ENCODE results near the gene MSI2. TPM values are rescaled to one million over a fixed set of nuclear protein-coding genes. Genes with fewer than 3 reads are reported as not detected.
"Not testable (repeated sequence)": the region's sequence is repeated elsewhere in the genome, so short reads cannot be mapped to it uniquely, and the experiment has no call there.

The MSI2 gene
- total RNA-seq, 1 experiment from 2014 or later = 29.5 TPM

DNA sequence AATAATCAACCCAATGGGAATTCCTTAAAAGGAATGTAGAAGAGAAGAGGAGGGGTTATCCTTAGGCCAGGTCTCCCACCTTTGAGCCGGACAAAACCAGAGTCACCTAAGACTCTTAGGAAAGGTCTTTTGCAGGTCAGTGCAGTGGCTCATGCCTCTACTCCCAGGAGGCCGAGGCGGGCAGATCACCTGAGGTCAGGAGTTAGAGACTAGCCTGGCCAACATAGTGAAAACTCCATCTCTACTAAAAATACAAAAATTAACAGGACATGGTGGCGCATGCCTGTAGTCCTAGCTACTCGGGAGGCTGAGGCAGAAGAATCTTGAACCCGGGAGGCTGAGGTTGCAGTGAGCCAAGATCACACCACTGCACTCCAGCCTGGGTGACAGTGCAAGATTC is 365.5 kb downstream of the MSI2 start:
- DNase-seq (ENCODE audit: extremely low read depth, low read depth) = not testable (repeated sequence)

DNA sequence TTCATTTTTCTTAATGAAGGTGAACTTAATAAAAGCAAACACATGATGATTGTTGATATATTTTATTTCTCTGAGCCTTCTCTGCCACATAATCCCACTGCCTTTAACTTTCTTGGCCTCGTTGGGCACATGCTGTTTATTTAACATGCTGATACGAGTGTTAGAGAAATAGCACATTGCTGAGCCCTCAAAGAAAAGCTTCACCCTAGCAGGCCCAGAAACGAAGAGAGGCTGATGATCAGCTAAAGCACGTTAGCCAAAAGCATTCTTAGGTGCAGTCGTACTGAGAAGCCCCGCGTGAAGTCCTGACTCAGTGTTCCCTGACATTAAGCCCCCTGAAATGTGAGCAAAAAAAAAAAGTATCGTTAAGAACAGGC is 366.0 kb downstream of the MSI2 start:
- no peak for DNase-seq (ENCODE audit: extremely low read depth, low read depth)

DNA sequence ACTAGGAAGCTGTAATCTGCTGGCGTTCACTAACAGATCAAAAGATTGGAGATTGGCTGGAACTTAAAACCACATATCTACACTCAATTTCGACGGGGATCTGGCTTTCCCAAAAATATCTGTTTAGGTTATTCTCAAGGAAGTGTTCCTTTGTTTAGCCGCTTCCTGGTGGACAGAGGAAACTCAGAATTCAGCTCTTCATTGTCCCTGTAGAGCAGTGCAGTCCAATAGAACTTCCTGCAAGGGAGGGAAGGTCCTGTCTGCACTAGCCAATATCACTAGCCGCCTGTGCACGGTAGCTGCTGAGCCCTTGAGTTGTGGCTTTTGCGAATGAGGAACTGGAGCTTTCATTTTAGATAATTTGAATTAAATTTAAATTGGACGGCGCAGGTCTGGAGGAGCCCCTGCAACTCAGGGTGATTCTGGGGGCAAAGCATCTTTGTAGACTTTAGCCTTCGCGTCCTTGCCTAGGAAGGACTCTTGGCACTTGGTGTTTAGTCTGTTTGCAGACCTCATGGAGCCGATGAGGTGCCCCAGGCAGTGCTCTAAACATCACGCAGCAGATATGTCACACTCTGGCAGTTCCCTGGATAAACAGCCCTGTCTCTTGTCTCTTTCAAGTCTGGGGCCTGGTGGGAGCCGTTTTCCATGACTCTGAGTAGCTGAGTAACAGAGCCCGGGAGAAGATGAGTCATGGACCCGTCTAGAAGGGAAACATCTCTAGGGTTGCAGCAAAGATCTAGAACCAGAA is 366.5 kb downstream of the MSI2 start:
- no peak for DNase-seq (ENCODE audit: extremely low read depth, low read depth)

DNA sequence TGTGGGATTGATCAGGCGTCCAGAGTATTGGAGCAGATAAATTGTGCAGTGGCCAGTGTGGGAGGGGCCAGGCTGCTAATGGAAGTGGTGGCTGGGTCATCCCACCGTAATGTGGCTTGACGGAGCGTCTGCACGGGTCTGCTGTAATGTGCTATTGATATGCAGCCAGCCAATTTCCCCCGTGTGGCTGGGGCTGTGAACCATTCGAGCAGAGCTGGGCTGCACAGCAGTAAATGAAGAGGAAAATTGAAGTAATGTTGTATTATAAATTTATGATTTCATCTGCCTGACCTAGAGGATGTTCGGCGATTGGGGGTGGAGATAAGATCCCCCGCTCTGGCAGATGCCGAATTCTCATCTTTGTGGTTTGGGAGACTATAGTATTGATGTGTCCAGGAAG is 367.3 kb downstream of the MSI2 start:
- no peak for DNase-seq (ENCODE audit: extremely low read depth, low read depth)

DNA sequence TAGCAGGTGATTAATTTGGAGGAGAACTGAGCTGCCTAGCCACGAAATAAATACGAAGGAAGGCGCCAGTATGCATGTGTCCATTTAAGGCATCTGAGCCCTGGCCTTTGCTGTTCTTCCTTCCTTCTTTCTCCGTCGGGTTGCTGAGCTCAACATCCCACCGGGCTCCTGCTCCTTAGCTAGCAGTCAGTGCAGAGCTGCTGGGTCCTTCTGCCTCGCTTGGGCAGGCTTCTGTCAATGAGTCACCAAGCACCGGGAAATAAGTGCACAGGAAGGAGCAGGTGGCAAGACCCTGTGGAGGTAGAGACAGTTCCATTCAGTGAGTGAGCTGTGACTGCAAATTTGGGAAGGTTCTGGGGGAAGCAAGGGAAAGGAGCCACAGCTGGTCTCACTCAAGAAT is 368.1 kb downstream of the MSI2 start:
- no peak for DNase-seq (ENCODE audit: extremely low read depth, low read depth)

DNA sequence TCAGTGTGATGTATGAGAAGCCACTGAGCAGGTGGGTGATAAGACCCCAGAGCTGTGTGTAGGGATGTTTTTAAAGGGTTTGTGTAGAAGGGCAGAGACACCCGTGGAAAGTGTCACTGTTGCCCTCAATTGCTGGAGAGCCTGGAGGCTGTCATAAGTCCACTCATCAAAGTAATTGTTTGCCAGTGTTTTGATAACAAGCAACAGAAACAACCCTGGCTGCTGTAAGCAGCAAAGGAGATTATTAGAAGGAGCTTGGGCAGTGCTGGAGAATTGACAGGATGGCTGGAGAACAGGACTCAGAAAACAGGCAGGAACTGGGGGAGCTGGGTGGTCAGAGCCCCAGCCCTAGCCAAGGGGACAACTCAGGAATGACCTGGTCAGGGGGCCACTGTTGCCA is 369.2 kb downstream of the MSI2 start:
- DNase-seq (ENCODE audit: extremely low read depth, low read depth) = no peak

DNA sequence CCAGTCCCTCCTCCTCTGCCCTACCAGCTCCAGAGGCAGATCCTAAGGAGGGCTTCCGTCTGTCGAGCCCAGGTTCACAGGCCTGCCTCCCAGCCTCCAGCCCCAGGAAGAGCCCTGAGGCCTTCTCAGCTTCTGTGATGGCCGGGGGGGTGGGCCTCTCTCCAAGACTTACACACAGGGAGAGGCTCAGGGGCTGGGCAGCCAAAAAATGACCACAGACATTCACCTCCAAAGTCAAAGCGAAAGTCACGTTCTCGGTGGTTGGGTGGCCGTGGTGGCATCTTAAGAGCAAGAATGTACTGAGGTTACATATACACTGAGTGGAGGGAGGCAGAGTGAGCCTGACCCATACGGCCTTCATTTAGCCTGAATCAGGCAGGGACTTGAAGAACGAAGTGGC is 369.6 kb downstream of the MSI2 start:
- no peak for DNase-seq (ENCODE audit: extremely low read depth, low read depth)

DNA sequence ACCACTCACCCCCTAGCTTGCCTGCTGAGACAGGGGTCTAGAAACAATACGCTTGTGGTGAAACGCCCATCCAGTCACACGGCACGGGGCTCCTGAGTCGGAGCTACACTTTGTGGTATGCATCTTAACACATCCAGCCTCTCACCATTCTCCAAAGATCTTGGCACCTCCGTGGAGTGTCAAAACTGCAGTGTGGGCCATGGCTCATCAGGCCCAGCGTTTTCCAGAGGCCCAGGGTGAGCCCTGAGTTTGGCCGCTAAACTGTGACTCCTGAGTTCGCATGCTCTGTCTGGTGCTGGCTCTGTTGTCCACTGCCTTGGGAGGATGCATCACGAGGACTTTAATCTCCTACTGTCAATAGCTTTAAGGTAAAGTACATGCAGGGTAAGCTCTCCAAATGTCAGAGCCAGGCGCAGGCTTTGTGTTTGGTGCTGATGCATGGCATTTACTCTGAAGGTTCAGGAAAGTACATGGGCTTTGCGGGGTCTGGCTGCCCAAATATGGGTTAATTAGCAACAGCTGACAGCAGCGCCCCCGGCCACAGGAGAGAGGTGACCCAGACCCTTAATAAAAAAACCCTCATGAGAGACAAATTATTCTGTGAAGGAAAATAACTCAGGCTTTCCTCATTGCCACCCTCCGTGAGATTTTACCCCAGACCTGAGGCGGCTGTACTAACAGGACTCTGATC is 370.3 kb downstream of the MSI2 start:
- DNase-seq (ENCODE audit: extremely low read depth, low read depth) = no peak

DNA sequence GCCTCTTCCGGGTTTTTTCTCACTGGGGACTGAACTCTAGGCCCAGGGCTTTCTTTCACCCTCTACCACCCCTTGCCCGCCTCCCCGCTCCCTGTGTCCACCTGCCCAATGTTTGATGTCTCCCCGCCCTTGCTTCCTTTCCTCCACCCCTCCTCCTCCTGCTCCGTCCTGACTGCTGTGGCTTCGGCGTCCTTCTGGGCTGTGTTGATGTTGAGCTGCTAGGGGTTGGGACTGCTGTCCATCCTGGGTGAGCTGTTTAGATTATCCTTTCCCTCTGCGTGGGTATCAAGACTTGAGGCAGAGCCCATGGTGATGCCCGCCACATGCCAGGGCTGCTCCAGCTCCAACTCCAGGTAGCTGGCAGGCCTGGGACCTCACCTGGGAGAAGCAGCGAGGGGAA is 371.3 kb downstream of the MSI2 start:
- no peak for DNase-seq (ENCODE audit: extremely low read depth, low read depth)

DNA sequence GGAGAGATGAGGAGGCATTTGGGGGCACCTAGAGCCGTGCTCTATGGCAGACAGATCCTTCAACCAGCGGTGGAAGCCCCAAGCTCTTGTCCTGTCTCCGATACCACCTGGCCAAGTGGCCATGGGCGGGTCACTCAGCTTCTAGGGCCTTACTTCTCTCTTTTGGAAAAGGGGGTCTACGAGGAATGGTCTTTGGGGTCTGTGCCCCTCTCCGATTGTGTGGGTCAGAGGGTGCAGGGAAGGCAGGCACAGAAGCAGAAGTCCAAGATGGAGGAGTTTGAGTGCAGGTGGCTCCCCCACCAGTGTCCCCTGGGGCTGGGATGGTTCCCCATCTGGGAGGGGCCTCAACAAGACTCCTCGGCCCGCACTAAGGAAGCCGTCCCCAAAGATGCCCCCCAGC is 372.1 kb downstream of the MSI2 start:
- no peak for DNase-seq (ENCODE audit: extremely low read depth, low read depth)

DNA sequence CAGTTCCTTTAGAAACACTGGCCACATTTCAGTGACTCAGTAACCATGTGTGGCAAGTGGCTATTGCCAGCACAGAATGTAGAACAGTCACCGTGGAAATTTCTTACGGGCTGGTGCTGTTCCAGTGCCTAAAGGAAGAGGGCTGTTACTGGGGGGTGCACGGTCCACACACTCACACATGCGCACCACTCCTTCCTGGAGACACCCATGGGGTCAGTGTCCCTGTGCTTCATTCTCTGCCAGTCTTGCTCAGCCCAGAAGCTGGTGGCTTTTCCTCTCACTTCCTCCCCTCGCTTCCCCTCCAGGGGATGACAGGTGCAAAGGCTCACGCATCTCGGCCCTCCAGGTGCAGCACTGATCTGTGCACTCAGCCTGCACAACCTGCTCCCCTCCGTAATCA is 373.1 kb downstream of the MSI2 start:
- no peak for DNase-seq (ENCODE audit: extremely low read depth, low read depth)

DNA sequence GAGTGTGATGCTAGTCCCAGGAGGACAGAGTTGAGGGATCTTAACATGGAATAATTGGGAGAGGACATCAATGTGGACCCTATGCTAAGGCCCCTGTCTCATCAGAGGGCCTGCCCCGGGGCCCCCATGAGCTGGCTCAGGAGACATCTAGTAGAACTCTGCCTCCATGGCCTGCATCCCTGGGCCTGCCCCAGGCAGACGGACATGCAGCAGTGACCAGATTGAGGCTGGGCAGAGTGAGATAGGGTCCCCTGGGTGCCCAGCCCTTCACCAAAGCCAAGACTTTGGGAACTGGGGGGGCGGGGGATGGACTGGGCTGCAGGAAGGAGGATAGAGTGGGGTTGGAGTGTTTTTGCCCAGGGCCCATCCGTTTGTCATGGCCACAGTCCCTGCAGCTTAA is 373.6 kb downstream of the MSI2 start:
- no peak for DNase-seq (ENCODE audit: extremely low read depth, low read depth)

DNA sequence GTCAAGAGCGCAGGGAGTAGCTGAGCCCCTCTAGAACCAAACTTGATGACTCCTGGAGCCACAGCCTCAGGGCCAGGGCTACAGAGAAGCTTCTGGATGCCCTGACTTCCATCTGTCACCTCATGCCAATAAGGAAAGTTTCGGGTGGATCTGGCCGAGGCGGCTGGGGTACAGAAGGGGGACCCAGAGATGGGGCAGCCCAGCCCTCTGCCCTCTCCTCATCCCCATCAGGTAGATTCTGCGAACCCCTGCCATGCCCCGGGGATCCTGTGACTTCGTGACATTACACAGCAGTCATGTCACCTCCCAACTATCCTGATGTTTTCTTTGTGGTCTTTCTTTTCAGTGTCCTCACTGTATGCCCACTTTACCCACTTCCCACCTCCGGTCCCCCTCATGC is 374.4 kb downstream of the MSI2 start:
- DNase-seq (ENCODE audit: extremely low read depth, low read depth) = no peak

DNA sequence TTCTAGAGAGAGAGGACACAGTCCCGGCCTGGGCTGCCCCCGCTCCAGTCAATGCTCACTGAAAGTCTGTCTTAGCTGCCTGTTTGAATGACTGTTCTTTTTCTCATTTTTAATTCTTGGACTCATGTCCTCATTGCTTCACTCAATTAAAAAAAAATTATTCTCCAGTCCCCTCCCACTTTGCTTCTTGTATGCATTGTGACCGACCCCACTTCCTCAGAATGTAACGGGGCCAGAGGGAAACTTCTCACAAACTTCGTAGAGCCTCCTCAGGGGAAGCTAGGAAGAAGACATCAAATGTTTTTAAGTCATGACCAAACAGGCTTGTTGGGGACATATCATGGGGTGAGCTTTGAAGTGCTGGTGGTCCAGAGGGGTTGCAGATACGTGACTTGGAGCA is 375.5 kb downstream of the MSI2 start:
- no peak for DNase-seq (ENCODE audit: extremely low read depth, low read depth)

DNA sequence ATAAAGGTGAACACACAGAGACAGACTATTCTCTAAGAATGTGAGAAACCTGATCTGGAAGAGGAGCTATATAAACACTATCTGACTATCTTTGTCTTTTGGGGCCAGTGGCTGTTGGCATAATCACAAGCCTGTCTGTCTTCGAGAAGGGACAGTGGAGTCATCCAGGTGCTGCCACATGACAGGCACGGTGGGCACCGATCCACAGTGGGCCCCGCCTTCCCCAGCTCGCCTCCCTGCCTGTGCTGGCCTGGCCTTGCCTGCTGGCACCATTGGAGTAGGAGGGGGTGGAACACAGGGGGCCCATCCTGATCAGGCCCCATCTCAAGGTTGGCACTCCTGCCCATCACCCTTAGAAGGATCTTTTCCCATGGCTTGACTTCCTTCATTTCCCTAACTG is 376.0 kb downstream of the MSI2 start:
- DNase-seq (ENCODE audit: extremely low read depth, low read depth) = no peak

DNA sequence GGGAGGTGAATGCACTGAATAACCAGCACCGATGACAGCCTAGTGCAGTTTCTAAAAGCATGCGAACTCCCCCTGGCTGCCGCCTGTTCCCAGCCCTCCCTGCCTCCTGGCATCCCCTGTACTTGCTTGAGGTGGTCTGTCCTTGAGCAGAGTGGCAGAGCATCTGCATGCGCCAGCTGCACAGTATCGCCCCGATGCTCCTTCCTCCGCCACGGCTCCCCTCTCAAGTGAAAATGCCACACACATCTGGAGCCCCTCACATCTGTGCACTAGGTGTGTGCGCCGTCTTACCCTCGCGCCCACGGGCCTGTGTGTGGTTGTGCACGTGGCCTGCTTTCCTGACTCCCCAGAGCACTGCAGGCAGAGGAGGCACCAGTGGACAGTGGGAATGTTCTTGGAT is 376.9 kb downstream of the MSI2 start:
- no peak for DNase-seq (ENCODE audit: extremely low read depth, low read depth)

DNA sequence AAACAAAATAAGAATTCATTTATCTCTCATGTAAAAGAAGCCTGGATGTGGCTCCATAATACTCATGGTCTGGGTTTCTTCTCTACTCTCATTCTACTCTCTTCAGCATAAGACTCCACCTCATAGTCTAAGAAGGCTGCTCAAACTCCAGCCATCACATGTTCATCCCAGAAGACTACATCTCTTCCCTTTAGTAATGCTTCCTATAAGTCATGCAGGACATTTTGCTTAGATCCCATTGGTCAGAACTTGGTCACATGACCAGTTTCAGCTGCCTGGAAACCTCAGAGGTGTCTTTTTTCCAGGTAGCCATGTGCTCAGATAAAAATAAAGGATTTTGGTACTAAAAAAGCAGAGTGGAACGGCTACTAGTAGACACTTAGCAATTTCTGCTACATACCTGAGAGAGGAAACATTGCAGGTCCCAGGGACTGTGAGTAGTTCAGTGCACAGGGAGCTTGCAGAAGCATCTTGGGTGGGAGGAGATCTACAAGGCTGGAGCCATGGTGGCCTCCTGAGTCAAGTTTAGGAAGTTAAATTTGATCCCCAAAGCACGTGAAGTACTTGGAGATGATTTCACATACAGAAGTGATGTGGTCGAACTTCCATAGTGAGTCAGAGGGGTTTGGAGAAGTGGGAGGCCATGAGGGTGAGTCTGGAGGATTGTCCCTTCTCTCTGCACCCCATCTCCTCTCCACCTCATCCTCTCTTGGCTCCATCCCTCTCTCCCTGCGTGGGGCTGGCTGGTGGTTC is 378.6 kb downstream of the MSI2 start:
- DNase-seq (ENCODE audit: extremely low read depth, low read depth) = no peak

DNA sequence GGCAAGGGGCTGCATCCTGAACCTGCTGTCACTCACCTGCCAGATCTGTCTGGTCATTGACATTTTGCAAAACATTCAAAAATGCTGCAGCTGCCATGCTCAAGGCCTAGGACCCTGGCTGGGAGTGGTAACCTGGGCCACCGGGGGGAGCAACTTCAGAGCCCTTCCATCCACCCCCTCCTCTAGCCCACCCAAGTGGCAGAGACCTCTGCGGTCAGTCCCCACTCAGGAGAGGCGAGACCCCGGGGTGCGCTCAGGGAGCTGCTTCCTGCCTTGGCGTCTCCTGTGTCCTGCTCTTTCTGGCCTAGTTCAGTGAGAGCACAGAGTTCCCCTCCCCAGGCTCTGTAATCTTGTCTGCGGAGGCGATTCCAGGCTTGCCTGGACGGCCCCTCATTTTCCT is 380.0 kb downstream of the MSI2 start:
- DNase-seq (ENCODE audit: extremely low read depth, low read depth) = no peak

DNA sequence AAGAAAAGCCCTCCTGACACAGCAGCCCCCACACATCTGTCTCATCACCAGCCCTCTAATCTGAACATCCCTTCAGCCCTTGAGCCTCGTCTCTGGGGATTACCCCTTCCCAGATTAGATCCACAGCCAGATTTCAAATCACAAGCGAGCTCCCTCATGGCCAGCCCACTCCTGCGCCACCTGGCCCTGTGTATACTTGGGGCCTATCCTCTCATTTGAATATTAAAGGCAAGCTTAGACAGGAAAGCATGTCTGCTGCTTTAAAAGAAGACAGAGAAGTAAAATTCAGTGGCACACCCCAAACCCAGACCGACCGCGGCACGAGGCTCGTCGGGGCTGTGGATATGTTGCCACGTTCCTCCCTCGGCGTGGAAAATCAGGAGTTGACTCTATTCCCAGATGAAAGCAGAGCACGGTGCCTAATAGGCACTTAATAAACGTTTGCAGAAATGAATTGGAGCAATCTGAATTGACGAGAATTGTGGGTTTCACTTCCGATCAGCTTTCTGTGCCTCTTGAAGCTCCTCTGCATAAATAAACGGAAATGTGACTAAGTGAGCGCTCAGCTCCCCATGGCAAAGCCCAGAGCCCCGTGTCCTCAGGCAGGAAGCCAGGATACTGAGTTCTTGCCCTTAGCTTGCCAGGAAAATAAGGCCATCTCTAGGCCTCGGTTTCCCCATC is 380.8 kb downstream of the MSI2 start:
- DNase-seq (ENCODE audit: extremely low read depth, low read depth) = no peak

DNA sequence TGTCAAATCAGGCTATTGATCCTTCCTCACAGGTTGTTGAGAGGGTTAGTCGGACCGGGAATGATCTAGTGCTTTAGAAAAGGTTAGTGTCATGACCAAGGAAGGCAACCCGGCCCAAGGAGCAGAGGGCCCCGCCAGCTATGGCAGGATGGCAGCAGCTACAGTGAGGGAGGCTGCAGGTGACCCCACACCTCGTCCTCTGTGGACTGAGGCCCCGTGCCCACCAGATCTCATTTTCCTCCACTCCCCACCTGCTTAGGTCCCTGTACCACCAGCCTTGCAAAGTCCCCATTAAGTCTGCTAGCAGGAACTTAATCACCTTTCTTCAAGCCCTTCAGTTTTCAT is 381.3 kb downstream of the MSI2 start:
- no peak for DNase-seq (ENCODE audit: extremely low read depth, low read depth)

DNA sequence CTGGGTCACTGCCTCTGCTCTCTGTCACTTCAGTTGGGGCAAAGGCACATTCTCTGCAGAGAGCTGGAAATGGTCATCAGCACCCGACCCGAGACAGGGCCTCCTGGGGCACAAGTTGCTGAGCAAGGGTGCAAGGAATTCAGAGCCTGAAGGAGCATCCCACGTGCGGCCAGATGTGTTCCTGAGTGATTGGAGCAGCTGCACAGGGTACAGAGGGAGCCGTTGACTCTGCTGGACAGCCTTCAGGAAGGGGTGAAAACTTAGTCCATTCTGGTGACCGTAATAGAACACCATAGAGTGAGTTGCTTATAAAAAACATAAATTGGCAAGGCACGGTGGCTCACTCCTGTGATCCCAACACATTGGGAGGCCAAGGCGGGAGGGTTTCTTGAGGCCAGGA is 382.0 kb downstream of the MSI2 start:
- no peak for DNase-seq (ENCODE audit: extremely low read depth, low read depth)
